B cell (primary cell): ENCODE results near the gene METTL9.
"Not testable (repeated sequence)": the region's sequence is repeated elsewhere in the genome, so short reads cannot be mapped to it uniquely, and the experiment has no call there.

Source experiments
- EZH2 ChIP-seq: IDR thresholded peaks from 2 replicates; pipeline ENCODE4 v1.6.1; 2012; ENCODE audit warnings: borderline replicate concordance, low read depth, mild to moderate bottlenecking, moderate library complexity, low read length; ENCODE audit not compliant: insufficient read depth, poor library complexity, severe bottlenecking
- TF ChIP-seq, protein P1 (sequence below): fragments of 200-600 bp; IDR thresholded peaks from one replicate; pipeline ENCODE4 v1.8.0; 2022; ENCODE audit warnings: antibody characterized with exemption, mild to moderate bottlenecking

DNA sequence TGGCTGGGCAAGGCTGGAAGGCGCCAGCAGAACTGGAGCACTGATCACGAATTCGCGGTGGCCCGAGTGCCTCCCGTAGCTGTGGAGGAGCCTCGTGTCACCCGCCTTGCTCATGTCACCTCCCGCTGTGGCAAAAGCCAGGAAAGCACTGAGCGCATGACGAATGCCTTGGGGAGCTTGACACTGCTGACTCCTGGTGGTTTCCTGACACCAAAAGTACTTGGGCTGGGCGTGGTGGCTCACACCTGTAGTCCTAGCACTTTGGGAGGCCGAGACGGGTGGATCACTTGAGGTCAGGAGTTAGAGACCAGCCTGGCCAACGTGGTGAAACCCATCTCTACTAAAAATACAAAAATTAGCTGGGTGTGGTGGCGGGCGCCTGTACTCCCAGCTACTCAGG is 47.8 kb upstream of the METTL9 start:
- TF ChIP-seq, protein P1, sequence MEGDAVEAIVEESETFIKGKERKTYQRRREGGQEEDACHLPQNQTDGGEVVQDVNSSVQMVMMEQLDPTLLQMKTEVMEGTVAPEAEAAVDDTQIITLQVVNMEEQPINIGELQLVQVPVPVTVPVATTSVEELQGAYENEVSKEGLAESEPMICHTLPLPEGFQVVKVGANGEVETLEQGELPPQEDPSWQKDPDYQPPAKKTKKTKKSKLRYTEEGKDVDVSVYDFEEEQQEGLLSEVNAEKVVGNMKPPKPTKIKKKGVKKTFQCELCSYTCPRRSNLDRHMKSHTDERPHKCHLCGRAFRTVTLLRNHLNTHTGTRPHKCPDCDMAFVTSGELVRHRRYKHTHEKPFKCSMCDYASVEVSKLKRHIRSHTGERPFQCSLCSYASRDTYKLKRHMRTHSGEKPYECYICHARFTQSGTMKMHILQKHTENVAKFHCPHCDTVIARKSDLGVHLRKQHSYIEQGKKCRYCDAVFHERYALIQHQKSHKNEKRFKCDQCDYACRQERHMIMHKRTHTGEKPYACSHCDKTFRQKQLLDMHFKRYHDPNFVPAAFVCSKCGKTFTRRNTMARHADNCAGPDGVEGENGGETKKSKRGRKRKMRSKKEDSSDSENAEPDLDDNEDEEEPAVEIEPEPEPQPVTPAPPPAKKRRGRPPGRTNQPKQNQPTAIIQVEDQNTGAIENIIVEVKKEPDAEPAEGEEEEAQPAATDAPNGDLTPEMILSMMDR: not testable (repeated sequence)
- not testable (repeated sequence) for TF ChIP-seq EZH2
